ENCODE measurements around the gene PTTG2. TPM values are rescaled to one million over a fixed set of nuclear protein-coding genes. Genes with fewer than 3 reads are reported as not detected.

The PTTG2 gene
- total RNA-seq, 1 experiment from 2014 or later: 0.35 TPM

DNA sequence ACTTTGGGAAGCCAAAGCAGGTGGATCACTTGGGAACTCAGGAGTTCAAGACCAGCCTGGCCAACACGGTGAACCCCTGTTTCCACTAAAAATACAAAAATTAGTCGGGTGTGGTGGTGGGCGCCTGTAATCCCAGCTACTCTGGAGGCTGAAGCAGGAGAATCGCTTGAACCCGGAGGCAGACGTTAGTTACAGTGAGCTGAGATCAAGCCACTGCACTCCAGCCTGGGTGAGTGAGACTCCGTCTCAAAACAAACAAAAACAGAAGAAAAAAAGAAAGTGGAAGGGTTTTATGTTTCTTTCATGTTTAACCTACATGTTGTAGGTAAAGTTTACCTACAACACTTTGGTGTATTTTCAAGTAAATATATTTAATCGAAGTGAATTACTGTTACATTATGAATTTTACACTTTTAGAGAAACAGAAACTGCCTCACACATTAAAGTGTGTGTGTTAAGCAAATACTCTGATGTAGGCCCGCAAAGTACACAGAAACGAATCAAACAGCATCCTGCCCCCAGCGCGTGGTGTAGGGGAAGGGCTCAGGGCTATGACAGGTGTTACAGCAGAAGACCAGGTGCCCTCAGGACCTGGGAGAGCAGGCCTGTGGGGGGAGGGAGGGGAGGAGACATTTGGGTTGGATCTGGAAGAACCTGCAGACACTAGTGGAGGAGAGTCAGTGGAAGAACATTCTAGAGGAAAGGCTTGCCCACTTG lies 39.0 kb downstream of the PTTG2 start (continued):
- TF ChIP-seq, protein P1, sequence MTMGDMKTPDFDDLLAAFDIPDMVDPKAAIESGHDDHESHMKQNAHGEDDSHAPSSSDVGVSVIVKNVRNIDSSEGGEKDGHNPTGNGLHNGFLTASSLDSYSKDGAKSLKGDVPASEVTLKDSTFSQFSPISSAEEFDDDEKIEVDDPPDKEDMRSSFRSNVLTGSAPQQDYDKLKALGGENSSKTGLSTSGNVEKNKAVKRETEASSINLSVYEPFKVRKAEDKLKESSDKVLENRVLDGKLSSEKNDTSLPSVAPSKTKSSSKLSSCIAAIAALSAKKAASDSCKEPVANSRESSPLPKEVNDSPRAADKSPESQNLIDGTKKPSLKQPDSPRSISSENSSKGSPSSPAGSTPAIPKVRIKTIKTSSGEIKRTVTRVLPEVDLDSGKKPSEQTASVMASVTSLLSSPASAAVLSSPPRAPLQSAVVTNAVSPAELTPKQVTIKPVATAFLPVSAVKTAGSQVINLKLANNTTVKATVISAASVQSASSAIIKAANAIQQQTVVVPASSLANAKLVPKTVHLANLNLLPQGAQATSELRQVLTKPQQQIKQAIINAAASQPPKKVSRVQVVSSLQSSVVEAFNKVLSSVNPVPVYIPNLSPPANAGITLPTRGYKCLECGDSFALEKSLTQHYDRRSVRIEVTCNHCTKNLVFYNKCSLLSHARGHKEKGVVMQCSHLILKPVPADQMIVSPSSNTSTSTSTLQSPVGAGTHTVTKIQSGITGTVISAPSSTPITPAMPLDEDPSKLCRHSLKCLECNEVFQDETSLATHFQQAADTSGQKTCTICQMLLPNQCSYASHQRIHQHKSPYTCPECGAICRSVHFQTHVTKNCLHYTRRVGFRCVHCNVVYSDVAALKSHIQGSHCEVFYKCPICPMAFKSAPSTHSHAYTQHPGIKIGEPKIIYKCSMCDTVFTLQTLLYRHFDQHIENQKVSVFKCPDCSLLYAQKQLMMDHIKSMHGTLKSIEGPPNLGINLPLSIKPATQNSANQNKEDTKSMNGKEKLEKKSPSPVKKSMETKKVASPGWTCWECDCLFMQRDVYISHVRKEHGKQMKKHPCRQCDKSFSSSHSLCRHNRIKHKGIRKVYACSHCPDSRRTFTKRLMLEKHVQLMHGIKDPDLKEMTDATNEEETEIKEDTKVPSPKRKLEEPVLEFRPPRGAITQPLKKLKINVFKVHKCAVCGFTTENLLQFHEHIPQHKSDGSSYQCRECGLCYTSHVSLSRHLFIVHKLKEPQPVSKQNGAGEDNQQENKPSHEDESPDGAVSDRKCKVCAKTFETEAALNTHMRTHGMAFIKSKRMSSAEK (CRISPR knock-in tag; IDR thresholded peaks at IDR 0.05; ENCODE audit: borderline replicate concordance): no peak

DNA sequence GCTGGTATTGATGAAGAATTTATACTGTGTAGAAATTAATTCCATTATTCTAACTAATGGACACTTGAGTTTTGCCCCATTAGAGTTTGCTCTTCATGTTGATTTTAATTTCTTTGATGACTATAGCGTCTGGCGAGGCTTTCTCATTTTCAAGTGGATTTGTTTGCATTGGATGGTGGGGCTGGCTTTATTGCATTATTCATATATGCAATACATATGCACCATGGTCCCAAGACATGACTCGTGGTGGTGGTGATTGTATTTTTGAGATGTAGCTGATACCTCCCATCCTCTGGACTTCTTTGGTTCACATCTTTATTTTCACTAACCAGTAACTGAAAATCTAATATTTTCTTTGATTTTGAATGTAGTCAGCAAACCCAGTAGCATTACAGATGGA lies 39.8 kb downstream of the PTTG2 start:
- no peaks in the 10 kb centered on the region for H3K27me3 Mint-ChIP-seq (ENCODE audit: low read depth)
- no peak for DNase-seq (ENCODE audit: low spot score)
- ChIA-PET POLR2A (no interaction called here), CTCF (no interaction called here)
- no peak for ATAC-seq
- no peak overlapping the region for H3K4me3 Mint-ChIP-seq
- no peak overlapping the region for H3K27ac Mint-ChIP-seq
- H3K9me3 Mint-ChIP-seq: no peaks in the 10 kb centered on the region
- H3K36me3 Mint-ChIP-seq: no peaks in the 10 kb centered on the region
- H3K4me1 Mint-ChIP-seq: peaks cover 73% of the 10 kb centered on the region
- TF ChIP-seq TEAD4 (CRISPR knock-in tag; IDR thresholded peaks at IDR 0.05) (no peak), ZNF121 (CRISPR knock-in tag; IDR thresholded peaks at IDR 0.05) (no peak), CBFB (CRISPR knock-in tag; IDR thresholded peaks at IDR 0.05; ENCODE audit: low read depth) (no peak), IRF2 (CRISPR knock-in tag; IDR thresholded peaks at IDR 0.05; ENCODE audit: borderline replicate concordance, low read depth) (no peak)
- TF ChIP-seq, protein P2, sequence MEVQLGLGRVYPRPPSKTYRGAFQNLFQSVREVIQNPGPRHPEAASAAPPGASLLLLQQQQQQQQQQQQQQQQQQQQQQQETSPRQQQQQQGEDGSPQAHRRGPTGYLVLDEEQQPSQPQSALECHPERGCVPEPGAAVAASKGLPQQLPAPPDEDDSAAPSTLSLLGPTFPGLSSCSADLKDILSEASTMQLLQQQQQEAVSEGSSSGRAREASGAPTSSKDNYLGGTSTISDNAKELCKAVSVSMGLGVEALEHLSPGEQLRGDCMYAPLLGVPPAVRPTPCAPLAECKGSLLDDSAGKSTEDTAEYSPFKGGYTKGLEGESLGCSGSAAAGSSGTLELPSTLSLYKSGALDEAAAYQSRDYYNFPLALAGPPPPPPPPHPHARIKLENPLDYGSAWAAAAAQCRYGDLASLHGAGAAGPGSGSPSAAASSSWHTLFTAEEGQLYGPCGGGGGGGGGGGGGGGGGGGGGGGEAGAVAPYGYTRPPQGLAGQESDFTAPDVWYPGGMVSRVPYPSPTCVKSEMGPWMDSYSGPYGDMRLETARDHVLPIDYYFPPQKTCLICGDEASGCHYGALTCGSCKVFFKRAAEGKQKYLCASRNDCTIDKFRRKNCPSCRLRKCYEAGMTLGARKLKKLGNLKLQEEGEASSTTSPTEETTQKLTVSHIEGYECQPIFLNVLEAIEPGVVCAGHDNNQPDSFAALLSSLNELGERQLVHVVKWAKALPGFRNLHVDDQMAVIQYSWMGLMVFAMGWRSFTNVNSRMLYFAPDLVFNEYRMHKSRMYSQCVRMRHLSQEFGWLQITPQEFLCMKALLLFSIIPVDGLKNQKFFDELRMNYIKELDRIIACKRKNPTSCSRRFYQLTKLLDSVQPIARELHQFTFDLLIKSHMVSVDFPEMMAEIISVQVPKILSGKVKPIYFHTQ (CRISPR knock-in tag; IDR thresholded peaks at IDR 0.05): no peak
- TF ChIP-seq, protein P3, sequence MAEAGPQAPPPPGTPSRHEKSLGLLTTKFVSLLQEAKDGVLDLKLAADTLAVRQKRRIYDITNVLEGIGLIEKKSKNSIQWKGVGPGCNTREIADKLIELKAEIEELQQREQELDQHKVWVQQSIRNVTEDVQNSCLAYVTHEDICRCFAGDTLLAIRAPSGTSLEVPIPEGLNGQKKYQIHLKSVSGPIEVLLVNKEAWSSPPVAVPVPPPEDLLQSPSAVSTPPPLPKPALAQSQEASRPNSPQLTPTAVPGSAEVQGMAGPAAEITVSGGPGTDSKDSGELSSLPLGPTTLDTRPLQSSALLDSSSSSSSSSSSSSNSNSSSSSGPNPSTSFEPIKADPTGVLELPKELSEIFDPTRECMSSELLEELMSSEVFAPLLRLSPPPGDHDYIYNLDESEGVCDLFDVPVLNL (CRISPR knock-in tag; IDR thresholded peaks at IDR 0.05; ENCODE audit: borderline replicate concordance, low read depth): no peak

DNA sequence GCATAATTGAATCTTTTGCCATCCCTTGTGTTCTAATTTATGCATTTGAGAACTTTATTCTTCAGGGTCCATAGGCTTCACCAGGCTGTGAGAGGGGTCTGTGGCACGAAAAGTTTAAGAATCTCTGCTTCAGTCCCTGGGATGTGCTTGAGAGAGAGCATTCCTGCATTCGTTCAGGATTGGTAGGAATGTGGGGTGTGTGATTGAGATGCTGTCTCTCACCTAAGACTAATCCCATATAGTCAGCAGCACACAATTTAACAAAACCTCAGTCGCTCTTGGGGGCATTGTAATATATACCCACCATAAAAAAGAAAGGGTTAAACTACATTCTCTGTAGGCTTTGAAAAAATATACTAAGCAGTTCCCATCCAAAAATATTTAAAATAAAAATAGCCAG lies 41.7 kb downstream of the PTTG2 start:
- DNase-seq (ENCODE audit: low spot score): no peak
- CTCF ChIA-PET: no interaction called here
- H3K36me3 Mint-ChIP-seq: no peaks in the 10 kb centered on the region

More for the DNA sequence above, 41.7 kb downstream of the PTTG2 start:
- no peak overlapping the region for H3K4me3 Mint-ChIP-seq
- POLR2A ChIA-PET: interaction anchor here (1.0 kb wide), 1 partner anchor 11 kb away, joined by 4 read pairs; no protein-coding TSS in a partner anchor
- peak; percentile 94 for ATAC-seq
- H3K4me1 Mint-ChIP-seq: peaks cover 75% of the 10 kb centered on the region
- no peaks in the 10 kb centered on the region for H3K9me3 Mint-ChIP-seq
- TF ChIP-seq, protein P4, sequence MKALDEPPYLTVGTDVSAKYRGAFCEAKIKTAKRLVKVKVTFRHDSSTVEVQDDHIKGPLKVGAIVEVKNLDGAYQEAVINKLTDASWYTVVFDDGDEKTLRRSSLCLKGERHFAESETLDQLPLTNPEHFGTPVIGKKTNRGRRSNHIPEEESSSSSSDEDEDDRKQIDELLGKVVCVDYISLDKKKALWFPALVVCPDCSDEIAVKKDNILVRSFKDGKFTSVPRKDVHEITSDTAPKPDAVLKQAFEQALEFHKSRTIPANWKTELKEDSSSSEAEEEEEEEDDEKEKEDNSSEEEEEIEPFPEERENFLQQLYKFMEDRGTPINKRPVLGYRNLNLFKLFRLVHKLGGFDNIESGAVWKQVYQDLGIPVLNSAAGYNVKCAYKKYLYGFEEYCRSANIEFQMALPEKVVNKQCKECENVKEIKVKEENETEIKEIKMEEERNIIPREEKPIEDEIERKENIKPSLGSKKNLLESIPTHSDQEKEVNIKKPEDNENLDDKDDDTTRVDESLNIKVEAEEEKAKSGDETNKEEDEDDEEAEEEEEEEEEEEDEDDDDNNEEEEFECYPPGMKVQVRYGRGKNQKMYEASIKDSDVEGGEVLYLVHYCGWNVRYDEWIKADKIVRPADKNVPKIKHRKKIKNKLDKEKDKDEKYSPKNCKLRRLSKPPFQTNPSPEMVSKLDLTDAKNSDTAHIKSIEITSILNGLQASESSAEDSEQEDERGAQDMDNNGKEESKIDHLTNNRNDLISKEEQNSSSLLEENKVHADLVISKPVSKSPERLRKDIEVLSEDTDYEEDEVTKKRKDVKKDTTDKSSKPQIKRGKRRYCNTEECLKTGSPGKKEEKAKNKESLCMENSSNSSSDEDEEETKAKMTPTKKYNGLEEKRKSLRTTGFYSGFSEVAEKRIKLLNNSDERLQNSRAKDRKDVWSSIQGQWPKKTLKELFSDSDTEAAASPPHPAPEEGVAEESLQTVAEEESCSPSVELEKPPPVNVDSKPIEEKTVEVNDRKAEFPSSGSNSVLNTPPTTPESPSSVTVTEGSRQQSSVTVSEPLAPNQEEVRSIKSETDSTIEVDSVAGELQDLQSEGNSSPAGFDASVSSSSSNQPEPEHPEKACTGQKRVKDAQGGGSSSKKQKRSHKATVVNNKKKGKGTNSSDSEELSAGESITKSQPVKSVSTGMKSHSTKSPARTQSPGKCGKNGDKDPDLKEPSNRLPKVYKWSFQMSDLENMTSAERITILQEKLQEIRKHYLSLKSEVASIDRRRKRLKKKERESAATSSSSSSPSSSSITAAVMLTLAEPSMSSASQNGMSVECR (CRISPR knock-in tag; IDR thresholded peaks at IDR 0.05; ENCODE audit: borderline replicate concordance): no peak
- peak; percentile 64; the same call in 1 of the 2 replicates for TF ChIP-seq TEAD4 (CRISPR knock-in tag; IDR thresholded peaks at IDR 0.05)
- H3K27ac Mint-ChIP-seq: peak overlapping the region; percentile 47
- H3K27me3 Mint-ChIP-seq (ENCODE audit: low read depth): no peaks in the 10 kb centered on the region
